Effector CD4-positive, alpha-beta T cell (primary cell): ENCODE measurements around the gene STX11.

Source experiments
- DNase-seq: peaks from one replicate; pipeline ENCODE4 v3.0.0-alpha.2; 2020

The STX11 gene

DNA sequence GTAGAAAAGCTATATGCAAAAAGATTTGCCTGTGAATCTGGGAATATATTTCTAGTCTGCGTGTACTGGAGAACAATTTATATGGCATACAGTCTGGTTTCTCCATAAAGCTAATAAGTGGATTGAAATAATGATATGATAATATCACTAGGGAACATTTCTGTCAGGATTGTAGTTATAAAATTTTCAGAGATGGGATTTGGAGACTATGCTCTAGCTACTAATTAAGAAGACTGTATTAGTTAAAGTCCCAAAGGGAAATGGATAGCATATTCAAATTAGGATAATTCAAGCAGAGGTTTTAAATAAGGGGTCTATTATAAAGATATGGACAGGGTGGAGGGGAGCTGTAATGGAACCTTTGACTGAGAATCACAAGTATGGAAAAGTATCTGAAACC is 7.2 kb upstream of the STX11 start:
- no peak for DNase-seq

DNA sequence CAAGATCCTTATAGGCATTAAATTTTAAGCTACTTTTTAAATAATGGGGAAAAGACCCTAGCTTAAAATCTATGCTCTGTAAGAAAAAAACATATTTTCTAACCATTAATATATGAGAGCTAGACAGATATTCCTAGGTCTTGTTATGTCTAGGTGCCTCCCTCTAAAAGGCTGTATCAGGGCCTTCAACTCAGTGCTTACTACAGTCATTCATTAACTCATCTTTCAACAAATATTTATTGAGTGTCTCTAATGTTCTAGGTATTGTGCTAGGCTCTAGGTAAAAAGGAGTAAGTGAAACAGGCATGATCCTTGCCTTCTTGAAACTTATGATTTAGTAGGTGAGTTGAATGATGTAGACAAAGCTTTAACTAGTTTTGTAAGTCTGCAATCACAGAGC is 6.4 kb upstream of the STX11 start:
- DNase-seq: no peak

DNA sequence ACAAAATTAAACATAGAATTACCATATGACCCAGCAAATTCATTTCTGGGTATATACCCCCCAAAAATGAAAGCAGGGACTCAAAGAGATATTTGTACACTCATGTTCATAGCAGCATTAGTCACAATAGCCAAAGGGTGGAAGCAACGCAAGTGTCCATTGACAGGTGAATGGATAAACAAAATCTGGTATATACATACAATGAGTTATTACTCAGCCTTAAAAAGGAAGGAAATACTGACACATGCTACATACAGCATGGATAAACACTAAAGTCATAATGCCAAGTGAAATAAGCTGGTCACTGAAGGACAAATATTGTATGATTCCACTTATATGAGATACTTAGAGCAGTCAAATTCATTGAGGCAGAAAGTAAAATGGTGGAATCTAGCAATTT is 5.3 kb upstream of the STX11 start:
- no peak for DNase-seq

DNA sequence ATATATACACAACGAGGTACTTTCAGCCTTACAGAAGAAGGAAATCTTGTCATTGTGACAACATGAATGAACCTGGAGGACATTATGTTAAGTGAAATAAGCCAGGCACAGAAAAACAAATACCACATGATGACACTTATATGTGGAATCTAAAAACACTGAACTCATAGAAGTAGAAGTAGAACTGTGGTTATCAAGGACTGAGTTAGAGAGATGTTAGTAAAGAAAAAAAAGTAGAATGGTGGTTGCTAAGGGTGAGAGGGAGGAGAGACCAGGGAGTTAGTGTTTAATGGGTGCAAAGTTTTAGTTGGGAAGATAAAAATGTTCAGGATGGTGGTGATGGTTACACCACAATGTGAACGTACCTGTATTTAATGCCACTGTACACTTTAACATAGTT is 4.8 kb upstream of the STX11 start:
- DNase-seq: no peak

DNA sequence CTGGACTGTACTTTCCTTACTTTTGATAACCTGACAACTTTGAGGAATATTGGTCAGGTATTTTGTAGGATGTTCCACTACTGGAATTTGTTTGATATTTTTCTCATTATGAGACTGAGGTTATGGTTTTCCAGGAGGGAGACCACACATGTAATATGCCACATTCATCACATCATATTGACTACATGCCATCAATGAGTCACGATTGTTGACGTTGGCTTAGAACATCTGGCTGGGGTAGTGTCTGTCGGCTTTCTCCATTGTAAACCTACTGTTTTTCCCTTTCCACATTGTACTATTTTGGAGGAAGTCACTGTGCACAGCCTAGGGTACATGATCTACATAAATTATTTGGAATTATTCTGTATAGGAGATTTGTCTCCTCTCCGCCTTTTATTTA is 1.4 kb upstream of the STX11 start:
- DNase-seq: no peak

DNA sequence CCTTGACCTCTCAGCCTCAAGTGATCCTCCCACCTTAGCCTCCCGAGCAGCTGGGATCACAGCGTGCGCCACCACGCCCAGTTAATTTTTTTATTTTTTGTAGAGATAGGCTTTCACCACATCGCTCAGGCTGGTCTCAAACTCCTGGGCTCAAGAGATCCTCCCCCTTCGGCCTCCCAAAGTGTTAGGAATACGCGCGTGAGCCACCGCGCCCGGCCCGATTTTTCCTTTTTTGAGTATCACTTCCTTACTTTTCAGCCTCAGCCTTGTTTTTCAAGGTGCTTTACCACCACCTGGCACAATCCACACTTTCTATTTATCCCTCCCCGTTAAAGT is 791 bp upstream of the STX11 start:
- no peak for DNase-seq

DNA sequence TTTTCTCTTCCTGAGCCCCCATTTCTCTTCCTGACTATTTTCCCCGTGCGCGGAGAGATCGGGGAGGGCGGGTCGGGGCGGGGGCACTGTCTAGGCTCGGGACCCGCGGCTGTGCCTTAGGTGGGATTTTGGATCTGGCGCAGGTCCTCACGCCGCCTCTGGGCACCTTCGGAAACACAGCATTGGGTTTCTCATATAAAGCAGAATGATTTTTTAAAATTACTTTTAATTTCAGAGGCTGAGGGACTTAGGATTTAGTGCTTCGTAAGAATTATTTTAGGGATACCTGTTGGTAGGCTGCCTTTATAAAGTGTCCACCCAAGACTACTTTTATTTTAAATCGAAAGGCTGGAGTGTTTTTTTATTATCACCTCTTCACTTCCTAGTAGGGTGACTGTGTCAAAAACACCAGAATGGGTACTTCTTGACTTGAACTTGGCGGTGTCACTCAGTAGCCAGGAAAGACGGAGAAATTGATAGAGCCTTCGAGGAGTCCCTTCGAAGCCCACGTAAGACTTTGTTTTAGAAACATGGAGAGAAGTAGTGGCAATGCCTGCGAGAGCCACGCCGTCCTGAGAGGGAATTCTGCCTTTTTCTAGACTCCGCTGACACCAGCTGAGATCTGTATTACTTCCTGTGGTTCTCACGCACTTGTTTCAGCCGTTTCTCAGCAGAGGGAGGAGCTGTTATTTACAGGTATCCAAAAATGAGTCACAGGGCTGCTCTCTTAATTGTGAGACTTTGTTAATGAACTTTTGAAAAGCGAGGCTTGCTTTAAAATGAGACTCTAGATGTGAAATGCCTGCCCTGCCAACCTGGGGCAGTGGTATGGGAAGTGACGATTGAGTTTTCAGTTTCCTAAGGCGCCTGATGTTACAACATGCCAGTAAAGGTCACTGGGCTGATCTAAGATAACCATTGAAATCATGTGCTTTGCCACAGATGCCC is 667 bp downstream of the STX11 start:
- peak; percentile 48 for DNase-seq

DNA sequence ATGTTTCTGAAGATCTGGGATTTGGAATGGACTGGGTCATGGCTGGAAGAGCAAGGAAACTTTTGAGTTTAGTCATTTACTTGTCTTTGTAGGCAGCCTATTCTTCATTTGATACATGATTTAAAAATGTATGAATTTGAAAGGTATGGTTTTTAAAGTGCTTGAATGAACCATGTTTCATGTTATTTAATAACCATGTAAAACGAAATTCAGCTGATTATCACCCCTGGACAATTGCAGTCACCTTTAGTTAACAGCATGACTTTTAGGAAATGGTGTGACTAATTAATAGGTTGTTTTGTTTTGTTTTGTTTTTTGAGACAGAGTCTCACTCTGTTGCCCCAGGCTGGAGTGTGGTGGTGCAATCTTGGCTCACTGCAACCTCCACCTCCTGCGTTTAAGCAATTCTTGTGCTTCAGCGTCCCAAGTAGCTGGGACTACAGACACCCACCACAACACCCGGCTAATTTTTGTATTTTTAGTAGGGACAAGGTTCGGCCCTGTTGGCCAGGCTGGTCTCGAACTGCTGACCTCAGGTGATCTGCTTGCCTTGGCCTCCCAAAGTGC is 2.1 kb downstream of the STX11 start:
- no peak for DNase-seq

DNA sequence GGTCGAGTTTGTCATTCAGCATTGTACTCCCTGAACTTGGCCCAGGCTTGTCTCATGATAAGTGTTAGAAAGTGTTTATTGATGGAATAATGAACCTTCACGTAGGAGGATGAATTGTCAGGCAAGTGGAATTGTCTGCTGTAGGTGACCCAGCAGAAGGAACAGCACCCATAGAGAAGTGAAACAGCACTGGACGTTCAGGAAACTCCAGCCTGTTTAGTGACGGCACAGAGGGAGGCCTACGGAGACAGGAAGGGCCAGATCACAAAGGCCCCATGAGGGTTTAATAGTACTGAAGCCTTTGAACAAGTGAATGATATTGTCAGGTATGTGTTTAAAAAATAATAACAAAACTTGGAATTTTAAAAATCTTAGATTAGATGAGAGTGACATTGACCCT is 2.9 kb downstream of the STX11 start:
- DNase-seq: no peak

DNA sequence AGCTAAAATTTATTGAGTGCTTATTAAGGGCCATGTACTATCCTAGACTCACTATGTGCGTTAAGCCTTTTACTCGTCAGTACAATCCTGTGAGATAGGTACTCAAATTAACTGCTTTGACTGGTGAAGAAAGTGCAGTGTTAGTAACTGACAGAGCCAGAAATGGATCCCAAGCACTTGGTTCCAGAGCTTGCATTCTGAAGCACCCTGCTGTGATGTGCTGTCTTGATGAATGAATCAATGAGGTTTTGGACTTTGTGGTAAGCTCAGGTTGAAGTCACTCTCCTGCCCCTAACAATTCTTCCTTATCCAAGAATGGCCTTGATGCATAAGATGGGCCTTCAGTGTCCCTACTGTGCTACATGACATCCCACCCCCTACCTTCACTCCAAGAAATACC is 3.7 kb downstream of the STX11 start:
- DNase-seq: no peak

DNA sequence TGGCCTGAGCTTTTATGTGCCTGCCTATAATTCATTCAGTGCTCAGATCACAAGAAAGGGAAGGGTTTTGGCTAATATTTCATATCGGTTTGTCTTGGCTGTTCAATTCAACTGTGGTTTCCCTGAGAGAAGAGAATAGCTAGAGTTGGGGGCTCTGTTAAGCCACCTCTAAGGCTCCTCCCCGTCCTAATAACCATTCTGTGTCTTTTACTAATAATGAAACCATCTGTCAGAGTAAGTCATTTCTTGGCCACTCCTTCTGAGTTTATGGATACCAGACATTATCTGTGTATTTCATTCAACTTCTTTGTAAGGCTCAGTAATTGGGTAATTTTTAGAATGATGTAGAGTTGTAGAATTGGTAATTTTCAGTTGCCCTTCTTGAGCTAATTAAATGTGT is 5.2 kb downstream of the STX11 start:
- DNase-seq: no peak

DNA sequence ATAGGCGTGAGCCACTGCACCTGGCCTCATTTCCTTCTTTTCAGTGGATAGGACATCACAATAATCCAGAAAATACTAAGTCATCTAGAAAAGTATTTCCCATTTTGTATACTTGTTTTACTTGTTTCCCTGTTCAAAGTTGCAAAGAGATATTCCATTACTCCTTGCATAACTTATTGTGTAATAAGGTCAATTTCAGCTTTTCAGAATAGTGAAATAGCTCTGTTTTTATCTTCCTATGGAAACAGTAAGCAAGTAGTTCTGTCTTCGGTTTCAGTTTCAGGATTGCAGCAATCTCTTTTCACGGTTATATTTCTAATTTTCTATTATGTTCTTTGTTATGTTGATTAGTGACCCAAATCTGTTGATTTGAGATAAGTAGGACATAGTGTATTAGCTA is 6.0 kb downstream of the STX11 start:
- no peak for DNase-seq

DNA sequence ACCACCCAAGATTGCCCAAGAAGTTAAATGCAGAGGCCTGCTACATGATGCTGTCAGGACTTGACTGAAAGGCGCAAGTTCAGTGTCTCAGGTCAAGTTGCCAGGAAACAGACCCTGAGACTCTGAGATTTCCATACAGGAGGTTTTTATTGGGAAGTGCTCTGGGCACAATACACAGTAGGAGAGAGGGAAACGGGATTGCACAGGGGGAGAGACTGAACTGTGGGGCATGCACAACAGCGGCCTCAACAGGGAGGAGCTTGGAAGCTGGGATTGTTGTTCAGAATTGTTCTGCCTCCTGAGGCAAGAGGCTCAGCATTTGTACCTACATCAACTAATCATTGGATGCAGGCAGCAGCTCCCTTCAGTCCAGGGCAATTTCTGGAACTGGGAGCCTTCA is 6.7 kb downstream of the STX11 start:
- no peak for DNase-seq

DNA sequence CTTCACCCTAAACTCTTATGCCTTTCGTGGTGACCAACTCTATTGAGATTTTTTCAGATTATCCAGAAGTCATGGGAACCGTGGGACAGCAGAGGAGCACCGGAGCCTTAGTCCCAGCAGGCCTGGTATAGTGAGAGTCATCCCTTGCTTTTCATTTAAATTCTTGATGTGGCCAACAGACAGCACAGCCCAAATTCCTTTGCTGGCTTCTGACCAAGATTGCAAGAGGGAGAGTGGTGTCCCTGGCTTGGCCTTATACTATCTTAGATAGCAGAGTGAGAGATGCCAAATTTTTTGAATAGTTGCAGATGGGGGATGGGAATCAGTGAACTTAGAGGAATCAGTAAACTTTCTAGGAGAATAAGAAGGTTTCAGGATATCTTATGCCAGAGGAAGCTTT is 7.8 kb downstream of the STX11 start:
- DNase-seq: no peak

DNA sequence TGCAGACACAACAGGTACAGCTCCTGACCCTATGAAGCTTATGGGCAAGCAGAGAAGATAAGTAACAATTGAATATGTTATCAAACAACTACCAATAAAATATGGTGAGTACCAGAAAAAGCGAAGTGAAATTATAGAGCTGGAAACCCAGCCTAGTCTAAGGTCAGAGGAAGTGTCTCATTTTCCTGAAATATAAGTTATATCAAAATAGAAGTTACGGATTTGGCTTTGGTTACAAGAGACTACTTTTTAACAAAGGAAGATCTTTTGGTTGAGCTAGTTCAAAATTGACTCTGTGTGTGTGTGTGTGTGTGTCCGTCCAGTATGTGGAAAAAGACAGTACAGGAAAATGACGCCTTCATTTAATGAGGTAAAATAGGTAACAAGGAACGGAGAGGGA is 8.9 kb downstream of the STX11 start:
- DNase-seq: no peak

DNA sequence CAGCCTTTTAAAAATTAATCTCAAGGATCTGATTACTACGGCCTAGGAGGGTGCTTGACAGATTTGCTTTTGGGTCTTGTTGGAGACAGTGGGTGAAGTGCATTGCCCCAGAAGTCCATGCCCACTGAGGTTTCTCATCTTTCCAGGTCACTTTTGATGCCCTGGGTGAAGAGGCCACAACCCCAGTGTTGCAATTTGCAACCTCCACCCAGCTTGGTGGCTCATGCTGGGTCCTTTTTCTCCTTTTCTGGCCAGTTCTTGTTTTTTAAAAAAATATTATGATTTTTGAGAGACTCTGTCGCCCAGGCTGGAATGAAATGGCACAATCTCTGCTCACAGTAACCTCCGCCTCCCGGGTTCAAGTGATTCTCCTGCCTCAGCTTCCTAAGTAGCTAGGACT is 9.4 kb downstream of the STX11 start:
- no peak for DNase-seq

DNA sequence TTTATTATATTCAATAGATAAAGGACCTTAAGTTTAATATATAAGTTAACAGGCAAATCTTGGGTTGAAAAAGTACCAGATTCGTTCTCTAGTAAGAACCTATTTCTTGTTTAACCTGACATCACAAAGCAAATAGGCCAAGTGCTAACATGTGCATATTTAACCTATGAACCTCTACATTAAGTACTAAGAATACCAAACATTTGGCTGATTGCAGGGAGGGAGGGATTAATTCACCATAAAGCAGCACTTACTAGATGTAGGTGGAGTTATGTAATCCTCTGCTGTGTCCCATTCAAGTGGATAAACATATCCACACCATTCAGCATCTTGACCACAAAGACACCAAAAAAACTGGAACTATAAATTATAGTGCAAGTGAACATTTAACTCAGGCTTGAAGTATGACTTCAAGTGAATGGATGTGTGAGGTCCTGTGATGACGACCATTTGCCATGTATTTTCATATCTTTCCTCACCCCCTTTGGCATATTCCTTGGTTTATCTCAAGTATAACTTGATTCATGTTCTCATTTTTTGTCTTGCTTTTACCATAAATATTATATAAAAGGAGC is 10.2 kb downstream of the STX11 start:
- DNase-seq: no peak

DNA sequence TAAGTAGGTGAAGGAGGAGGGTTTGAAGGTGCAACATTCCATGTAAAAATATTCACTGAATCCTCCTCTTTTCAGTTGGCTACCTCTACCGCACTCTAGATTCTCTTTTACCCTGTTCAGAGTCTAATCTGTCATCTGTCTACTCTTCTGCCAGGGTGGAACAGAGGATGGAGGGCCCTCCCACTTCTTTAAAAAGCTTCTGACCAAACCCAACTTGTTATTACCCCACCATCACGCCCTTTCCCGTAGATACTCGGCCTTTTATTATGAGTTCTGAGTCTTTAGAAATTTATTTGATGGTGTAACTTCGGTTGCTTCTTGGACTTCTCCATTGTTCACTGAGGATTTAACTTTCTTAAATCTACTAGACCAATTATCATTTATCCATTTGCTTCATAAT is 11.7 kb downstream of the STX11 start:
- no peak for DNase-seq

DNA sequence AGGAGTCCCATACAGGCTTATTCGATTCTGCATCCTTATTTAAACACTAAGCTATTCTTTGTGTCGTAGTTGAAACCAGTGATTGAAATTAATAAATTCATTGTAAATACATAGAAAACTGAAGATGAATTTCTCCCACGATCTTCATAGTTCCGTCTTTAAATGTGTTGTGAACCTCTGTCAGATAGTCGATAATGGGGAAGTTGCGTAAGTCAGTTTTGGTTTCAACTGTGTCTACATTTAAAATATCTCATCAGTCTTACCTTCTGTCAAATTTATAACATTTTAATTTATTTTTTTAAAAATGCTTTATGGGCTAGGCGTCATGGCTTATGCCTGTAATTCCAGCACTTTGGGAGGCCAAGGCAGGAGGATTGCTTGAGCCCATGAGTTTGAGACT is 12.7 kb downstream of the STX11 start:
- no peak for DNase-seq

DNA sequence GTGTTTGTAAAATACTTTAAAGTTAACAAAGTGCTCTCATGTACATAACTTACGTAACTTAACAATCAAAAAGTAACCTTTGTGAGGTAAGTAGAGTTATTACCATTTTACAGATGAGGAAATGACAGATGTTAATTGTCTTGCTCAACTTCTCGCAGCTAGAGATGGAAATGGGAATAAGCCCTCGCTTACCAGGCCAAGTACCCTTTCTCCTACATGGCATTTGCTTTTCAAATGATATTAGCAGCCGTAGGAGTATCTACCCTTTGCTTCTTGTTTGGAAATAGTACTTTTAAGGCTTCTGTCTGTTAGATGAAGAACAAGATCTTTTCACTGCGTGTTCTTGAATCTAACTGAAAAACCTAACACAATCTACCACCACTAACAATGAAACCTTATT is 15.5 kb downstream of the STX11 start:
- DNase-seq: no peak

DNA sequence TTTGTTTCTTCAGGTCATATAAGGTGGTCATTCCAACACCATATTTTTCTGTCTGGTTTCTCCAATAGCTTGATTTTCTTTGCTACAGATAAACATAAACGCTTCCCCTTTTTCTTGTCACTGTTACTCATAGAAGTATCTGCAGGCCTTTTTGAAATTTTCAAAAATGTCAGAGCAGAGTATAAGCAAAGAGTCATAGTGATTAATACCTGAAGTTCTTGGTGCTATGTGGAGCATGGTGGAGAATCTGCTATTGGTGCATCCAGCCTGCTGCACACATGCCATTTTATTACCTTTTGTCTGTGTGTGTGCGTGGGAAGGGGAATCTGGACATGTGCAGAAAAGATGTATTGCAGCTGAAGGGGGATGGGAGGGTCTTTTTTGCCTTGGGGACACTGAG is 19.7 kb downstream of the STX11 start:
- no peak for DNase-seq

DNA sequence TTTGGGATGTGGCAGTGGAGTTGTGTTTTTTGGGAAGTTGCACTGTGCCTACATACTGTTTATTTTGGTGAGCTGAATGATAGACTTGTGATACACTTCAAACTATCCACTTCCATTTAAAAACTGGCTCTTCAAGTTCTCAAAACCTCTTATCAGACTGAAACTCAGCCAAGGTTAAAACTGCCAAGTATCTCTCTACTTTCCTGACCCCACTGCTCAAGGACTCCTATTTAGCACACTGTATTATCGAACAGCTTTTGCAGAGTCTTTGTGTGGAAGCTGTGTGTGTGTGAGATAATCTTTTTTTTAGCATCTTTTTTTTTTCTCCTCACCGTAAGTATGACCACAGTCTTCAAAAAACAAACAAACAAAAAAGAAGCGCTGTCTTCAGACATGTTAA is 21.1 kb downstream of the STX11 start:
- no peak for DNase-seq

DNA sequence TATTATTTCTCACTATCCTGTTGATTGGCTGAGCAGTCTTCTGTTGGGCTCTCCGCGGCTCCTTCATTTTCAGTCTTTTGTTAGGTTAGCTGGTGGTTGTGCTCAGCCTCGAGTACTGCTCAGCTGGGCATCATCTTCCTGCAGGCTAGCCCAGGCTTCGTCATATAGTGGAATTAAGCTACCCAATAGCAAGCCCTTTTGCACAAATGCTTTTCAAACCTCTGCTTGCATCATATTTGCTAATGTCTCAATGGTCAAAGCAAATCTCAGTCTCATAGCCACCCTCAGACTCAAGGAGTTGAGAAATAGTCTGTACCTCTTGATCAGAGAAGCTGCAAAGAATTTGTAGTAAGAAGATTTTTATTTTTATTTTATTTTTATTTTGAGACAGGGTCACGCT is 23.7 kb downstream of the STX11 start:
- no peak for DNase-seq

DNA sequence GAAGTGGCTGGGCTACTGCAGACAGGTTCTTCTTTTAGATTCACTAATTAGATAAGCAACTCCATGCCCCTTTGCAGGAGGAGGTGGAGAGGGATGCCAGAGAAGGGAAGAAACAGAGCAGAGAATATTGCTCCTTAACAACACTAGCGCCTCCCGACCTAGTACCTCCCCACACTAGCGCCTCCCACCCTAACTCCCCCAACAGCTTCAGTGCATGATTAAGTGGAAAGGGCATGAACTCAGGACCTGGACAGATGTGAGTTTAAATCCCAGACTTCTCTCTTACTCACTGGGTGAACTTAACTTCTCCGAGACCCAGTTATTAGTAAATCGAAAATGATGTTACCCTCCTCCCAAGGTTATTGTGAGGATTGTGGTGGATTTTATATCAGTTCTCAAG is 25.7 kb downstream of the STX11 start:
- no peak for DNase-seq

DNA sequence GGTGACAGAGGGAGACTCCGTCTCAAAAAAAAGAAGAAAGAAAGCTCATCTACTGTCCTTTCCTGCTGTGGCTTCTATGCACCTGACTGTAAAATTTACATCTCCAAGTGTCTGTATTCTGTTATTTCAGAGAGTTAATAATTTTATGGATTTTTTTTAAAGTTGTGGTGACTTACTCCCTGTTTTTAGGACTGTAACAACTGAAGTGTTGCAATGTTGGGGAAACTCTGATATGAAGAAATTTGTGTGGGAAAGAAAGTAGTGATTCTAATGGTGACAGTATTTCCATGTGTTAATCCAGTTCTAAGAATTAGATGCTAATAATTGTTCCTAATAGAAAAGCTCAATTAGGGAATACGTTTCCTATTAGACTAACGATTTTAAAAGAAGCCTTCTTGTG is 27.4 kb downstream of the STX11 start:
- no peak for DNase-seq
